ENCODE data around the gene ARVCF.

ARVCF gene

GRCh38 chr22:19974935-19975706 is 41.5 kb downstream of the ARVCF start:
- Histone ChIP-seq H3K9me3 (ENCODE audit: control insufficient read depth, low read length) (no peaks in the 10 kb centered on the region), H3K4me3 (ENCODE audit: low read depth, low read length) (no peak overlapping the region), H2AFZ (no peak overlapping the region), H3K9ac (no peak overlapping the region), H3K36me3 (ENCODE audit: control insufficient read depth, insufficient read depth, low read length) (no peaks in the 10 kb centered on the region), H3K27ac (no peak overlapping the region), H3K4me2 (ENCODE audit: low read length) (no peak overlapping the region), H3K27me3 (ENCODE audit: control insufficient read depth, insufficient read depth, low read length) (no peaks in the 10 kb centered on the region), H3K4me1 (no peaks in the 10 kb centered on the region), H3K79me2 (no peaks in the 10 kb centered on the region)
- TF ChIP-seq, protein P1, sequence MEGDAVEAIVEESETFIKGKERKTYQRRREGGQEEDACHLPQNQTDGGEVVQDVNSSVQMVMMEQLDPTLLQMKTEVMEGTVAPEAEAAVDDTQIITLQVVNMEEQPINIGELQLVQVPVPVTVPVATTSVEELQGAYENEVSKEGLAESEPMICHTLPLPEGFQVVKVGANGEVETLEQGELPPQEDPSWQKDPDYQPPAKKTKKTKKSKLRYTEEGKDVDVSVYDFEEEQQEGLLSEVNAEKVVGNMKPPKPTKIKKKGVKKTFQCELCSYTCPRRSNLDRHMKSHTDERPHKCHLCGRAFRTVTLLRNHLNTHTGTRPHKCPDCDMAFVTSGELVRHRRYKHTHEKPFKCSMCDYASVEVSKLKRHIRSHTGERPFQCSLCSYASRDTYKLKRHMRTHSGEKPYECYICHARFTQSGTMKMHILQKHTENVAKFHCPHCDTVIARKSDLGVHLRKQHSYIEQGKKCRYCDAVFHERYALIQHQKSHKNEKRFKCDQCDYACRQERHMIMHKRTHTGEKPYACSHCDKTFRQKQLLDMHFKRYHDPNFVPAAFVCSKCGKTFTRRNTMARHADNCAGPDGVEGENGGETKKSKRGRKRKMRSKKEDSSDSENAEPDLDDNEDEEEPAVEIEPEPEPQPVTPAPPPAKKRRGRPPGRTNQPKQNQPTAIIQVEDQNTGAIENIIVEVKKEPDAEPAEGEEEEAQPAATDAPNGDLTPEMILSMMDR (IDR thresholded peaks at IDR 0.05): no peak

- H3K9me3 ChIP-seq (ENCODE audit: control insufficient read depth, low read length): no peaks in the 10 kb centered on the region
- H3K36me3 ChIP-seq (ENCODE audit: control insufficient read depth, insufficient read depth, low read length): no peaks in the 10 kb centered on the region
- TF ChIP-seq, protein P1 (IDR thresholded peaks at IDR 0.05): no peak
- no peak overlapping the region for H3K27ac ChIP-seq
- H3K4me1 ChIP-seq: no peaks in the 10 kb centered on the region
- H3K27me3 ChIP-seq (ENCODE audit: control insufficient read depth, insufficient read depth, low read length): no peaks in the 10 kb centered on the region
- H3K79me2 ChIP-seq: no peaks in the 10 kb centered on the region
- no peak overlapping the region for H3K4me3 ChIP-seq (ENCODE audit: low read depth, low read length)
- H2AFZ ChIP-seq: no peak overlapping the region
- no peak overlapping the region for H3K4me2 ChIP-seq (ENCODE audit: low read length)
- no peak overlapping the region for H3K9ac ChIP-seq
Observed at GRCh38 chr22:19974268-19974861, 42.3 kb downstream of the ARVCF start.

- no peaks in the 10 kb centered on the region for H3K9me3 ChIP-seq (ENCODE audit: control insufficient read depth, low read length)
- TF ChIP-seq, protein P1 (IDR thresholded peaks at IDR 0.05): no peak
- no peak overlapping the region for H2AFZ ChIP-seq
- H3K4me1 ChIP-seq: no peaks in the 10 kb centered on the region
- no peak overlapping the region for H3K4me2 ChIP-seq (ENCODE audit: low read length)
- H3K79me2 ChIP-seq: no peaks in the 10 kb centered on the region
- no peaks in the 10 kb centered on the region for H3K27me3 ChIP-seq (ENCODE audit: control insufficient read depth, insufficient read depth, low read length)
- H3K36me3 ChIP-seq (ENCODE audit: control insufficient read depth, insufficient read depth, low read length): no peaks in the 10 kb centered on the region
- no peak overlapping the region for H3K9ac ChIP-seq
- no peak overlapping the region for H3K27ac ChIP-seq
- H3K4me3 ChIP-seq (ENCODE audit: low read depth, low read length): no peak overlapping the region
Observed at GRCh38 chr22:19973551-19974267, 42.9 kb downstream of the ARVCF start.

GRCh38 chr22:19972652-19973550 is 43.7 kb downstream of the ARVCF start:
- Histone ChIP-seq H3K27ac (no peak overlapping the region), H3K79me2 (no peaks in the 10 kb centered on the region), H3K27me3 (ENCODE audit: control insufficient read depth, insufficient read depth, low read length) (no peaks in the 10 kb centered on the region), H3K4me1 (no peaks in the 10 kb centered on the region), H3K9me3 (ENCODE audit: control insufficient read depth, low read length) (no peaks in the 10 kb centered on the region), H3K4me3 (ENCODE audit: low read depth, low read length) (no peak overlapping the region), H2AFZ (no peak overlapping the region), H3K9ac (no peak overlapping the region), H3K36me3 (ENCODE audit: control insufficient read depth, insufficient read depth, low read length) (no peaks in the 10 kb centered on the region), H3K4me2 (ENCODE audit: low read length) (no peak overlapping the region)
- TF ChIP-seq, protein P1 (IDR thresholded peaks at IDR 0.05): no peak
